Measurements from ENCODE around the gene RAPGEF6.

DNA sequence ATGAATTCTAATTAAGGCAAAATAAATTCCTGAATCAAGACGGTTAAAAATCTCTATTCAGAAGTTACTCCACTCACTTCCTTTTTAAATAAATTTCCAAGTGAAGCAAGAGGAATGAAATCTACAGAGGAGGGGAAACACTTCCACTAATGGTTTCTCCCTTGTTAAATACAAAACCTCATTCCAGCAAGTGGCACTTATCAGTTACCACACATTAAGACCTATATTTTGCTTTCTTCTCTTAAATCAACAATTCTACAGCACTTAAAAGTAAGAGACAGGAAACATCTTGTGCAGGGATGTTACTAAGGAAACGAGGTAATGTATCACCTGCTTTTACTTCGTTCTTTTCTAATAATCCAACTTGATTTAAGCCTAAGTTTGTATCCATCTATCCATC, 172.6 kb downstream of the RAPGEF6 start:
- TF ChIP-seq, protein P1, sequence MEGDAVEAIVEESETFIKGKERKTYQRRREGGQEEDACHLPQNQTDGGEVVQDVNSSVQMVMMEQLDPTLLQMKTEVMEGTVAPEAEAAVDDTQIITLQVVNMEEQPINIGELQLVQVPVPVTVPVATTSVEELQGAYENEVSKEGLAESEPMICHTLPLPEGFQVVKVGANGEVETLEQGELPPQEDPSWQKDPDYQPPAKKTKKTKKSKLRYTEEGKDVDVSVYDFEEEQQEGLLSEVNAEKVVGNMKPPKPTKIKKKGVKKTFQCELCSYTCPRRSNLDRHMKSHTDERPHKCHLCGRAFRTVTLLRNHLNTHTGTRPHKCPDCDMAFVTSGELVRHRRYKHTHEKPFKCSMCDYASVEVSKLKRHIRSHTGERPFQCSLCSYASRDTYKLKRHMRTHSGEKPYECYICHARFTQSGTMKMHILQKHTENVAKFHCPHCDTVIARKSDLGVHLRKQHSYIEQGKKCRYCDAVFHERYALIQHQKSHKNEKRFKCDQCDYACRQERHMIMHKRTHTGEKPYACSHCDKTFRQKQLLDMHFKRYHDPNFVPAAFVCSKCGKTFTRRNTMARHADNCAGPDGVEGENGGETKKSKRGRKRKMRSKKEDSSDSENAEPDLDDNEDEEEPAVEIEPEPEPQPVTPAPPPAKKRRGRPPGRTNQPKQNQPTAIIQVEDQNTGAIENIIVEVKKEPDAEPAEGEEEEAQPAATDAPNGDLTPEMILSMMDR (IDR thresholded peaks at IDR 0.05), result no peak
- no peak for TF ChIP-seq POLR2A (IDR thresholded peaks at IDR 0.05)
